Duodenal mucosa (tissue), 2 donors: Measurements from ENCODE around the gene MED27.

Experiments
- H3K27ac ChIP-seq: one replicate; pipeline ENCODE4 v1.7.0; 2013; ENCODE audit warnings: low read depth, low read length
- H3K27me3 ChIP-seq, 2 donors: one replicate each; pipeline ENCODE4 v1.7.0; 2013; ENCODE audit warnings: low read length in 2 of 2, control low read depth in 1 of 2; ENCODE audit not compliant: insufficient read depth in 2 of 2, control insufficient read depth in 1 of 2
- H3K36me3 ChIP-seq, 2 donors: one replicate each; pipeline ENCODE4 v1.7.0; 2013; ENCODE audit warnings: low read length in 2 of 2, control low read depth in 1 of 2; ENCODE audit not compliant: insufficient read depth in 2 of 2, control insufficient read depth in 1 of 2
- H3K4me1 ChIP-seq, 2 donors: one replicate each; pipeline ENCODE4 v1.7.0; 2013; ENCODE audit warnings: low read length in 2 of 2, control low read depth in 1 of 2; ENCODE audit not compliant: insufficient read depth in 2 of 2, control insufficient read depth in 1 of 2
- H3K4me3 ChIP-seq, 2 donors: one replicate each; pipeline ENCODE4 v1.7.0; 2013; ENCODE audit warnings: low read length in 2 of 2, low read depth in 1 of 2
- H3K9ac ChIP-seq, 2 donors: one replicate each; pipeline ENCODE4 v1.7.0; 2013; ENCODE audit warnings: low read length in 2 of 2, low read depth in 1 of 2
- H3K9me3 ChIP-seq, 2 donors: one replicate each; pipeline ENCODE4 v1.7.0; 2013; ENCODE audit warnings: low read length in 2 of 2, control low read depth in 1 of 2; ENCODE audit not compliant: control insufficient read depth in 1 of 2

Gene MED27

GRCh38 chr9:132035679-132036078 is 44.0 kb downstream of the MED27 start:
- H3K4me3 ChIP-seq = no peak overlapping the region
- H3K27ac ChIP-seq = no peak overlapping the region
- H3K9ac ChIP-seq = no peak overlapping the region
- no peaks in the 10 kb centered on the region for H3K4me1 ChIP-seq
- H3K27me3 ChIP-seq = no peaks in the 10 kb centered on the region
- H3K36me3 ChIP-seq = no peaks in the 10 kb centered on the region
- no peaks in the 10 kb centered on the region for H3K9me3 ChIP-seq

- no peak overlapping the region for H3K9ac ChIP-seq
- H3K27me3 ChIP-seq = no peaks in the 10 kb centered on the region
- H3K27ac ChIP-seq = no peak overlapping the region
- no peaks in the 10 kb centered on the region for H3K4me1 ChIP-seq
- no peaks in the 10 kb centered on the region for H3K9me3 ChIP-seq
- no peak overlapping the region for H3K4me3 ChIP-seq
- H3K36me3 ChIP-seq = no peaks in the 10 kb centered on the region
Observed at GRCh38 chr9:132032238-132032950, 47.3 kb downstream of the MED27 start.

GRCh38 chr9:132031467-132032237 is 48.0 kb downstream of the MED27 start:
- H3K27me3 ChIP-seq = no peaks in the 10 kb centered on the region
- no peaks in the 10 kb centered on the region for H3K9me3 ChIP-seq
- H3K4me1 ChIP-seq = no peaks in the 10 kb centered on the region
- no peak overlapping the region for H3K27ac ChIP-seq
- no peak overlapping the region for H3K9ac ChIP-seq
- no peaks in the 10 kb centered on the region for H3K36me3 ChIP-seq
- no peak overlapping the region for H3K4me3 ChIP-seq

- Histone ChIP-seq H3K27ac (no peak overlapping the region), H3K4me1 (no peaks in the 10 kb centered on the region), H3K27me3 (no peaks in the 10 kb centered on the region), H3K9ac (no peak overlapping the region), H3K4me3 (no peak overlapping the region), H3K9me3 (no peaks in the 10 kb centered on the region), H3K36me3 (no peaks in the 10 kb centered on the region)
Observed at GRCh38 chr9:132030626-132031325, 48.9 kb downstream of the MED27 start.

- H3K9me3 ChIP-seq = no peaks in the 10 kb centered on the region
- H3K27ac ChIP-seq = no peak overlapping the region
- H3K27me3 ChIP-seq = no peaks in the 10 kb centered on the region
- no peaks in the 10 kb centered on the region for H3K36me3 ChIP-seq
- no peak overlapping the region for H3K9ac ChIP-seq
- H3K4me1 ChIP-seq = no peaks in the 10 kb centered on the region
- H3K4me3 ChIP-seq = no peak overlapping the region
Observed at GRCh38 chr9:132027752-132028663, 51.7 kb downstream of the MED27 start.

- Histone ChIP-seq H3K4me3 (no peak overlapping the region), H3K9ac (no peak overlapping the region), H3K36me3 (no peaks in the 10 kb centered on the region), H3K27ac (no peak overlapping the region), H3K4me1 (no peaks in the 10 kb centered on the region), H3K9me3 (no peaks in the 10 kb centered on the region), H3K27me3 (no peaks in the 10 kb centered on the region)
Observed at GRCh38 chr9:132026932-132027585, 52.6 kb downstream of the MED27 start.

GRCh38 chr9:132025766-132026165 is 53.9 kb downstream of the MED27 start:
- Histone ChIP-seq H3K9me3 (no peaks in the 10 kb centered on the region), H3K27ac (no peak overlapping the region), H3K4me1 (no peaks in the 10 kb centered on the region)

GRCh38 chr9:132024589-132024988 is 55.1 kb downstream of the MED27 start:
- H3K9ac ChIP-seq = no peak overlapping the region
- no peaks in the 10 kb centered on the region for H3K4me1 ChIP-seq
- no peaks in the 10 kb centered on the region for H3K36me3 ChIP-seq

More at GRCh38 chr9:132025766-132026165, 53.9 kb downstream of the MED27 start:
- Histone ChIP-seq H3K27me3 (no peaks in the 10 kb centered on the region), H3K4me3 (no peak overlapping the region), H3K36me3 (no peaks in the 10 kb centered on the region), H3K9ac (no peak overlapping the region)

GRCh38 chr9:132023419-132024180 is 56.1 kb downstream of the MED27 start:
- Histone ChIP-seq H3K36me3 (no peaks in the 10 kb centered on the region), H3K4me3 (no peak overlapping the region), H3K27me3 (no peaks in the 10 kb centered on the region), H3K9me3 (no peaks in the 10 kb centered on the region), H3K4me1 (no peaks in the 10 kb centered on the region), H3K9ac (no peak overlapping the region), H3K27ac (no peak overlapping the region)

More at GRCh38 chr9:132024589-132024988, 55.1 kb downstream of the MED27 start:
- H3K27ac ChIP-seq = no peak overlapping the region
- no peak overlapping the region for H3K4me3 ChIP-seq
- no peaks in the 10 kb centered on the region for H3K9me3 ChIP-seq
- H3K27me3 ChIP-seq = no peaks in the 10 kb centered on the region
